WERI-Rb-1 (cell line): ENCODE measurements around the gene VAPA.

Experiments used
- DNase-seq: peaks from one replicate; pipeline ENCODE4 v3.0.0-alpha.2; 2020
- H3K27ac ChIP-seq: fragments of 250-450 bp; sonication (Bioruptor Pico); 2 replicates; pipeline ENCODE4 v1.5.1; 2020; ENCODE audit warnings: mild to moderate bottlenecking, moderate library complexity
- H3K27me3 ChIP-seq: fragments of 250-450 bp; sonication (Bioruptor Pico); 2 replicates; pipeline ENCODE4 v1.5.1; 2021; ENCODE audit warnings: mild to moderate bottlenecking, low read depth, moderate library complexity; ENCODE audit not compliant: insufficient read depth, severe bottlenecking
- H3K36me3 ChIP-seq: fragments of 250-450 bp; sonication (Bioruptor Pico); 2 replicates; pipeline ENCODE4 v1.5.1; 2020; ENCODE audit warnings: mild to moderate bottlenecking, moderate library complexity
- H3K4me3 ChIP-seq: 2 replicates; pipeline ENCODE4 v1.5.1; 2011; ENCODE audit warnings: low read depth, mild to moderate bottlenecking, control low read depth, low read length
- H3K9me3 ChIP-seq: fragments of 250-450 bp; sonication (Bioruptor Pico); 2 replicates; pipeline ENCODE4 v1.5.1; 2021; ENCODE audit warnings: mild to moderate bottlenecking, moderate library complexity; ENCODE audit not compliant: severe bottlenecking
- CTCF ChIP-seq: IDR thresholded peaks from 2 replicates; pipeline ENCODE4 v1.5.1; 2011; ENCODE audit warnings: low read depth, mild to moderate bottlenecking, control low read depth, inconsistent platforms, low read length

VAPA gene

GRCh38 chr18:9958861-9959399, 45.1 kb downstream of the VAPA start:
- no peak overlapping the region for H3K4me3 ChIP-seq
- no peak overlapping the region for H3K27ac ChIP-seq
- no peak for DNase-seq
- no peaks in the 10 kb centered on the region for H3K9me3 ChIP-seq
- H3K27me3 ChIP-seq = no peaks in the 10 kb centered on the region
- peaks cover 14% of the 10 kb centered on the region for H3K36me3 ChIP-seq
- TF ChIP-seq CTCF = no peak

GRCh38 chr18:9959564-9959963, 45.7 kb downstream of the VAPA start:
- TF ChIP-seq CTCF = no peak
- Histone ChIP-seq H3K4me3 (no peak overlapping the region), H3K36me3 (peaks cover 9% of the 10 kb centered on the region), H3K9me3 (no peaks in the 10 kb centered on the region), H3K27ac (no peak overlapping the region), H3K27me3 (no peaks in the 10 kb centered on the region)
- DNase-seq = no peak

- no peaks in the 10 kb centered on the region for H3K9me3 ChIP-seq
- no peak overlapping the region for H3K4me3 ChIP-seq
- no peak for TF ChIP-seq CTCF
- no peak for DNase-seq
- no peaks in the 10 kb centered on the region for H3K27me3 ChIP-seq
- no peak overlapping the region for H3K27ac ChIP-seq
- H3K36me3 ChIP-seq = peaks cover under 1% of the 10 kb centered on the region; the same call in 1 of the 2 replicates
Measured at GRCh38 chr18:9960258-9960904, 46.6 kb downstream of the VAPA start.

- Histone ChIP-seq H3K9me3 (no peaks in the 10 kb centered on the region), H3K4me3 (no peak overlapping the region), H3K27ac (no peak overlapping the region), H3K36me3 (no peaks in the 10 kb centered on the region), H3K27me3 (no peaks in the 10 kb centered on the region)
- TF ChIP-seq CTCF = no peak
- no peak for DNase-seq
Measured at GRCh38 chr18:9961041-9961440, 47.2 kb downstream of the VAPA start.

GRCh38 chr18:9965711-9966624, 52.2 kb downstream of the VAPA start:
- no peaks in the 10 kb centered on the region for H3K36me3 ChIP-seq
- H3K27me3 ChIP-seq = no peaks in the 10 kb centered on the region
- H3K9me3 ChIP-seq = no peaks in the 10 kb centered on the region
- DNase-seq = no peak
- TF ChIP-seq CTCF = no peak
- no peak overlapping the region for H3K27ac ChIP-seq
- H3K4me3 ChIP-seq = no peak overlapping the region
